PC-3 (cell line): ENCODE measurements around the gene P4HB. TPM values are rescaled to one million over a fixed set of nuclear protein-coding genes. Genes with fewer than 3 reads are reported as not detected.

ENCODE experiments used
- ATAC-seq: fragments of 200-7000 bp; cut with Tn5 transposase; 2 replicates; pipeline ENCODE4 v1.9.1; 2020; ENCODE audit warnings: mild to moderate bottlenecking, moderate library complexity
- BruUV-seq: library from RNA; stranded (reverse); fragments of 400-500 nt; replicated peaks from 2 replicates; lab custom pipeline; 2021; lab: Mats Ljungman, UMichigan
- CTCF ChIA-PET: fragments of 300-600 bp; sonication (Branson Sonifier 250); formaldehyde crosslinking; loops from one replicate; lab custom pipeline; 2022; ENCODE audit warnings: antibody characterized with exemption; lab: Charles Lee
- POLR2A ChIA-PET: fragments of 300-600 bp; sonication (Branson Sonifier 250); formaldehyde crosslinking; loops from one replicate; lab custom pipeline; 2022; ENCODE audit warnings: antibody characterized with exemption; ENCODE audit not compliant: unreplicated experiment; lab: Charles Lee
- DNase-seq: peaks from one replicate; pipeline ENCODE4 v3.0.0-alpha.2; 2015
- H2AFZ ChIP-seq: fragments of 300-600 bp; sonication (generic); 2 replicates; pipeline ENCODE4 v1.6.0; 2016; ENCODE audit warnings: antibody characterized with exemption, low read length
- H3F3A ChIP-seq: fragments of 300-600 bp; sonication (generic); one replicate; pipeline ENCODE4 v1.6.0; 2017; ENCODE audit warnings: antibody characterized with exemption, low read length, control low read depth, mild to moderate bottlenecking; ENCODE audit not compliant: unreplicated experiment
- H3K27ac ChIP-seq: fragments of 300-600 bp; sonication (generic); 2 replicates; pipeline ENCODE4 v1.5.1; 2016; ENCODE audit warnings: mild to moderate bottlenecking, low read length
- H3K27me3 ChIP-seq: fragments of 300-600 bp; sonication (generic); 2 replicates; pipeline ENCODE4 v1.6.1; 2016; ENCODE audit warnings: low read length, mixed read lengths
- H3K36me3 ChIP-seq: fragments of 300-600 bp; sonication (generic); 2 replicates; pipeline ENCODE4 v1.6.1; 2016; ENCODE audit warnings: low read depth, mixed run types, low read length, mixed read lengths
- H3K4me1 ChIP-seq: fragments of 300-600 bp; sonication (generic); 2 replicates; pipeline ENCODE4 v1.5.1; 2016; ENCODE audit warnings: low read length; ENCODE audit not compliant: insufficient read depth
- H3K4me2 ChIP-seq: fragments of 300-600 bp; sonication (generic); 2 replicates; pipeline ENCODE4 v1.6.0; 2016; ENCODE audit warnings: low read length
- H3K4me3 ChIP-seq: fragments of 300-600 bp; sonication (generic); 2 replicates; pipeline ENCODE4 v1.5.1; 2016; ENCODE audit warnings: mild to moderate bottlenecking, low read length, mixed read lengths
- H3K79me2 ChIP-seq: fragments of 300-600 bp; sonication (generic); 2 replicates; pipeline ENCODE4 v1.6.1; 2017; ENCODE audit warnings: low read length, mixed read lengths
- H3K9ac ChIP-seq: fragments of 300-600 bp; sonication (generic); 2 replicates; pipeline ENCODE4 v1.6.0; 2016; ENCODE audit warnings: mild to moderate bottlenecking, low read length
- H3K9me2 ChIP-seq: fragments of 300-600 bp; sonication (generic); replicated peaks from 2 replicates; pipeline ENCODE4 v1.6.1; 2016; ENCODE audit warnings: mixed run types, low read length, mixed read lengths
- H3K9me3 ChIP-seq: fragments of 300-600 bp; sonication (generic); 2 replicates; pipeline ENCODE4 v1.6.1; 2016; ENCODE audit warnings: low read length, mixed read lengths
- H4K20me1 ChIP-seq: fragments of 300-600 bp; sonication (generic); 2 replicates; pipeline ENCODE4 v1.6.1; 2016; ENCODE audit warnings: low read length, mixed read lengths
- EZH2 ChIP-seq: fragments of 300-600 bp; sonication (generic); IDR thresholded peaks from one replicate; pipeline ENCODE4 v1.6.1; 2017; ENCODE audit warnings: antibody characterized with exemption, mild to moderate bottlenecking, low read length; ENCODE audit not compliant: unreplicated experiment
- EZH2phosphoT487 ChIP-seq: fragments of 300-600 bp; sonication (generic); IDR thresholded peaks from 2 replicates; pipeline ENCODE4 v1.6.1; 2018; ENCODE audit warnings: mild to moderate bottlenecking, antibody characterized with exemption, low read length, borderline replicate concordance
- intact Hi-C: fragments of 100-400 bp; cut with micrococcal nuclease; formaldehyde crosslinking; loops from 2 replicates; pipeline ENCODE4 v1.9.0; 2023
- total RNA-seq: library from RNA; depleted of rRNA; stranded (reverse); fragments of >200 nt; gene quantifications from 2 replicates; pipeline ENCODE4 v1.2.3, GENCODE V29; 2014
- TF ChIP-seq, protein P1 (sequence below): fragments of 300-600 bp; sonication (generic); conservative IDR thresholded peaks from 2 replicates; pipeline ENCODE4 v1.5.1; 2017; ENCODE audit warnings: antibody characterized with exemption, low read depth, mild to moderate bottlenecking, low read length

The P4HB gene
- total RNA-seq, 1 experiment from 2014 or later, result 1,089 TPM

DNA sequence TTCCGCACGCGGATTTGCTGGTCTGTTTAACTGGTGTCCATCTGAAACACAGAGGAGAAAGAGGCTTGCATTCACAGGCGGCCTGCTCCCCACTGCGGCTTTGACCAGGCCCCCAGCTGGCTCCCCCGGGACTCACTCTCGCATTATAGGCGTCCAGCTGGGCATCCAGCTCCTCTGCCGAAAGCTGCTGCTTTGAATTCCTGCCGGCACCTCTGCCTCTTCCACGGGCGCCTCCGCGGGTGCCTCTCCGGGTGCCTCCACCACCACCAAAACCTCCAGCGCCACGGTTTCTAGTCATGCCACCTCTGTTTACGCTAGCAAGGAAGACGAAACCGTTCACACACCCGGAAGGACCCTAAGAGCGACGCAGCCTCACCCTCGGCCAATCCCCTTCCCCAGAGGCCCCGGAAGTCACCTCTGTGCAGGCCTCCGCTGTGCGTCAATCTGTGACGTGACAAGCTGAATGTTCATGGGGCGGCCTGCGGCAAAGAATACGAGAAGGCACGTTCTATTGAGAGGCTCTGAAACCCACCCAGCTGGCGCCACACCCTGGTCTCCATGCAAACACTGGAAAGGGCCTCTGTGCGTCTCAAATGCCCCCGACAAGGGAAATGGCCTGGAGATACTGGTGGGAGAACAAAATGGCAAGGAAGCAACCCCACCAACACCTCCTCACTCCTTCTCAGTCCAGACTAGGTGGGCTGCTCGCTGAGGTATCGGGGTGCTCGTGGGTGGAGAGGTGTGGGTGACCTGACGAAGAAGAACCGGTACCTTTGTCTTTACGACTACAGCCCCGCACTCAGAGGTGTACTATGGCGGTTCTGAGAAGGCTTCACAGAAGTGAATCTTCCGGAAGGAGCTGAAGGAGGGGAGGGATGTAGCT is 28.0 kb upstream of the P4HB start:
- no peak overlapping the region for H3K27ac ChIP-seq
- no peak overlapping the region for H3K4me2 ChIP-seq
- ATAC-seq (no peak), DNase-seq (no peak)
- H3K4me1 ChIP-seq, result peaks cover 45% of the 10 kb centered on the region
- no TSS peak for BruUV-seq
- H3F3A ChIP-seq, result peaks cover 12% of the 10 kb centered on the region
- peaks cover 60% of the 10 kb centered on the region for H3K36me3 ChIP-seq
- intact Hi-C loops, result no loop called here
- no peaks in the 10 kb centered on the region for H3K9me3 ChIP-seq
- TF ChIP-seq EZH2 (no peak), EZH2phosphoT487 (no peak)
- TF ChIP-seq, protein P1, sequence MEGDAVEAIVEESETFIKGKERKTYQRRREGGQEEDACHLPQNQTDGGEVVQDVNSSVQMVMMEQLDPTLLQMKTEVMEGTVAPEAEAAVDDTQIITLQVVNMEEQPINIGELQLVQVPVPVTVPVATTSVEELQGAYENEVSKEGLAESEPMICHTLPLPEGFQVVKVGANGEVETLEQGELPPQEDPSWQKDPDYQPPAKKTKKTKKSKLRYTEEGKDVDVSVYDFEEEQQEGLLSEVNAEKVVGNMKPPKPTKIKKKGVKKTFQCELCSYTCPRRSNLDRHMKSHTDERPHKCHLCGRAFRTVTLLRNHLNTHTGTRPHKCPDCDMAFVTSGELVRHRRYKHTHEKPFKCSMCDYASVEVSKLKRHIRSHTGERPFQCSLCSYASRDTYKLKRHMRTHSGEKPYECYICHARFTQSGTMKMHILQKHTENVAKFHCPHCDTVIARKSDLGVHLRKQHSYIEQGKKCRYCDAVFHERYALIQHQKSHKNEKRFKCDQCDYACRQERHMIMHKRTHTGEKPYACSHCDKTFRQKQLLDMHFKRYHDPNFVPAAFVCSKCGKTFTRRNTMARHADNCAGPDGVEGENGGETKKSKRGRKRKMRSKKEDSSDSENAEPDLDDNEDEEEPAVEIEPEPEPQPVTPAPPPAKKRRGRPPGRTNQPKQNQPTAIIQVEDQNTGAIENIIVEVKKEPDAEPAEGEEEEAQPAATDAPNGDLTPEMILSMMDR, result no peak
- no peak overlapping the region for H3K4me3 ChIP-seq
- H3K79me2 ChIP-seq, result peaks cover 81% of the 10 kb centered on the region
- H3K9me2 ChIP-seq, result no peaks in the 10 kb centered on the region
- H3K27me3 ChIP-seq, result no peaks in the 10 kb centered on the region
- H4K20me1 ChIP-seq, result peaks cover 34% of the 10 kb centered on the region
- H2AFZ ChIP-seq, result no peak overlapping the region
- ChIA-PET CTCF (no interaction called here), POLR2A (no interaction called here)
- no peak overlapping the region for H3K9ac ChIP-seq

DNA sequence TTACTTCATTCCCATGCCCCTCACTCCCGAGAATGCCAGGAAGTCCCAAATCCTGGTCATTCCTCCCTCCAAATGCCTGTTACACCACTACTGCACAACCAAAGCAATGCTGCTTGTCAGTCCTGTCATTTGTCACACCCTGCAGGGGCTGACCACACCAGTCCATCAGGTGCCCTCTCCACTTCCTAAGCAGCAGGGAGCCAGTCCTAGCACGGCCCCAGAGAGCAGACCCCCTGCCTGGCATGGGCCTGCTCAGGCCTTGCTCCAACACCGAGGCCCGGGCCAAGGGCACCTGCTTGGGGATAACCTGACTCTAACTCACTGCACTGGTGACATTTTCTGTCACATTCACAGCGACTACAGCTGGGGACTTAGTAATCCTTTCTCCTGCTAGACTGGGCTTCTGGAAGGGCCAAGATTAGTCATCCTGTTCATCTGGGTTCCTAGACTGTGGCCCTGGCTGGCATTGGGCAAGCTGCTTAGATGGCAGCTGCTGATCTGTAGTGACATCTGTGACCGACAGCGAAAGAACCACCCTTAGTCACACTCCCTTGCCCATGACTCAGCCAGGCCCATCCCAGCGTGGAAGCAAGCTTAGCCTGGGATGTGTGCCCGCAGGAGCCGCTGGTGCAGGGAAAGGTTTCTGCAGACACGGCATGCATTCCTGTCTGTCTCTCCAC is 25.7 kb upstream of the P4HB start:
- BruUV-seq, result no TSS peak
- no peaks in the 10 kb centered on the region for H3K27me3 ChIP-seq
- peaks cover 12% of the 10 kb centered on the region for H3F3A ChIP-seq
- DNase-seq (peak; percentile 93), ATAC-seq (peak; percentile 97)
- intact Hi-C loops, result no loop called here
- POLR2A ChIA-PET, result interaction anchor here (0.6 kb wide), 2 partner anchors 12 to 24 kb away, joined by 3 to 4 read pairs; no protein-coding TSS in a partner anchor
- peaks cover 41% of the 10 kb centered on the region for H3K4me1 ChIP-seq
- peak overlapping the region; percentile 60 for H3K4me2 ChIP-seq
- peak overlapping the region; percentile 72 for H3K27ac ChIP-seq
- H3K9me2 ChIP-seq, result no peaks in the 10 kb centered on the region
- H3K36me3 ChIP-seq, result peaks cover 70% of the 10 kb centered on the region
- peaks cover 70% of the 10 kb centered on the region for H3K79me2 ChIP-seq
- no peak for TF ChIP-seq EZH2
- TF ChIP-seq, protein P1, result no peak
- no peak for TF ChIP-seq EZH2phosphoT487
- no peak overlapping the region for H3K9ac ChIP-seq
- CTCF ChIA-PET, result interaction anchor here (0.6 kb wide), 1 partner anchor 136 kb away, joined by 4 read pairs; the partner anchor contains the start of gene CENPX
- H4K20me1 ChIP-seq, result peaks cover 34% of the 10 kb centered on the region
- H3K9me3 ChIP-seq, result no peaks in the 10 kb centered on the region
- no peak overlapping the region for H3K4me3 ChIP-seq
- H2AFZ ChIP-seq, result no peak overlapping the region
